HG03439 (cell line): ENCODE measurements around the gene RTN4RL1.

ENCODE experiments used
- ATAC-seq: cut with Tn5 transposase; IDR thresholded peaks from one replicate; pipeline ENCODE4 v1.9.1; 2021; ENCODE audit warnings: mild to moderate bottlenecking, moderate library complexity; ENCODE audit not compliant: unreplicated experiment

Gene RTN4RL1

GRCh38 chr17:1931844-1932579 lies 93.1 kb downstream of the RTN4RL1 start:
- no peak for ATAC-seq

- no peak for ATAC-seq
These were observed 94.8 kb downstream of the RTN4RL1 start for GRCh38 chr17:1930337-1930645.

DNA sequence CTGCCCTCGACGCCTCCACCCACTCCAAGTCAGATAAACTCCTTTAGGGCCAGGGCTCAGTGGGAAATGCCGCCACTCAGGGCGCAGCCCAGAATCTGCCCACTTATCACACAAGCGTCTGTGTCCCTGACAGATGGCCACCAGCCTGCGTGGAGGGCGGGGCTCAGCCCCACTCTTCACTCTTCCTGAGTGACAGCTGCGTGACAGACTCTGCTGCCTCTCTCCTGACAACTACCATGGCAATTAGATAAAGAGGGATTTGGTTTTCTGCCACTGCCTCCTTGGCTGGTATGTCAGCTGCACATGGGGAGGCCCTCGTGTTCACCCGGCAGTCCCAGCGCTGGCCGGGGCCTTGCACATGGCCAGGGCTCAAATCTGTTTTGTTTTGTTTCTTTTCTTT lies 96.2 kb downstream of the RTN4RL1 start:
- ATAC-seq: no peak

- no peak for ATAC-seq
These were observed 104.2 kb downstream of the RTN4RL1 start for GRCh38 chr17:1920948-1921351.

- ATAC-seq: no peak
These were observed 105.9 kb downstream of the RTN4RL1 start for GRCh38 chr17:1919201-1919600.

DNA sequence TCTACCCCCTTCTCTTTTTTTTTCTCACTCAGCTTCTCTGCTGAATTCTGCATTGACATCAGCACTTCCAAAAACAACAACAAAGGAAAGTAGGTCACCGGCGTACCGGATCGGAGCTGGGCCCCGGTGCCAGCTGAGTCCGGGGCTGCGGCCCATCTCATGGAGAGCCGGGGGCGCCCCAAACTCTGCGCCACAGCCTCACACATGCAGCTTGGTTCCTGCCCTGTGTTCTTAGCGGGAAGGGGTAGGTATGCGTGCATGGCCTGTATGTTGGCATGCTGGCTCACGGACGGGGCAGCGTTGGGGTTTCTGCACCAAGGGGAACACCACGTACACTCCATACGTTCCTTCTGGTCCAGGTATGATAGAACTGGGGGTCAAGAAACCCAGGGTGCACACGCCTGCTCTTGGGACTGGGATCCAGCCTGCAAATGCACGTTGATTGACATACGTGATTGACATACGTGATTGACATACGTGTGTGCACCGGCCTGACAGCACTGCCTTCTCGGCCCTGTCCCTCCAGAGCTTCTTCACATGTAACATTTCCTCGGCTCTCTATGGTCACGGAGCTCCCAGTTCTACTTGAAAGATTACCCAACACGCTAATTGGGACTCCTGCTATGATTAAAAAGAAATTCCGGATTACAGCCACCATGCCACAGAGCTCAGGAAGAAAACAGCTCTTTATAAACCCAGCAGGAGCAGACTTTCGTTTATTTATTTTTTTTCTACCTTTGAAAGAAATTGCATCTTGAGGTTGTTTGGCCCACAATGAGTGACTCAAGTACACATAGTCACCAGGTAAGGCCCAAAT lies 106.6 kb downstream of the RTN4RL1 start:
- no peak for ATAC-seq

- no peak for ATAC-seq
These were observed 108.0 kb downstream of the RTN4RL1 start for GRCh38 chr17:1916963-1917715.

GRCh38 chr17:1916316-1916715 lies 108.8 kb downstream of the RTN4RL1 start:
- ATAC-seq: no peak

DNA sequence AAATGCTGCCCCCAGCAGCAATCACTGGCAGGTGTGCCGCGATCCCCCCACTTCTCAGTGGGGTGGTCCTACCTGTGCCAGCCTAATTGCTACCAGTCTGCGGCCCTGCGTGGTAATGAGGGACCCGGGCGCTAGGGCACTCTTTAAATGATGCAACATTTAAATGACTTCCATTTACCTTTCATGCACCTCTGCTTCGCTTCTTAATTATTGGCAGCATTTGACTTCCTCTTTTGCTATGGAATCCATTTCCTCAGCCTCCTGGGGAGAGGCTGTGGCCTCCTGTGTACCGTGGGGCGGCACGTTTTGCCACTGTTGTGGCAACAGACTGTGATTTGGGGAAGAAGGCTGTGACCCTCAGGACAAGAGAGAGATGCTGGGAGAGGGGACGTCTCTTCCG lies 109.2 kb downstream of the RTN4RL1 start:
- ATAC-seq: no peak

DNA sequence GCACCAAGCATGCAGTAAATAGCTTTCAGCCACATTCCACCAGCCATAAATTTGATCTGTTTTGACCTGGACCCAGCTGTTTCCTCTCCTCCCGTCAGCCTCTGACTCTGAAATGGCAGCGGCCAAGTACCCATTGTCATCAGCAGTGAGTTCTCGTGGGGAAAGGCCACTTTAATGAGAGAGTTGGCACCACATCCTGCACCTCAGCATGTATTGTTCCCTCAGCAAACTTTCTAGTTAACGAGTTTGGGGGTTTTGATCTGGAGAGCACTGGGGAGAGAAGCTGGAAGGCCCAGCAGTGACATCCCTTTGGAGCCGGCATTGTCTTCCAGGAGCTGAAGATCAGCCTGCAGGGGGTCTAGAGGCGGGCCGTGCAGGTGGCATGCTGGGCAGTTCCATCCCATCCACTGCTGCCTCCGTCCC lies 110.5 kb downstream of the RTN4RL1 start:
- ATAC-seq: no peak

DNA sequence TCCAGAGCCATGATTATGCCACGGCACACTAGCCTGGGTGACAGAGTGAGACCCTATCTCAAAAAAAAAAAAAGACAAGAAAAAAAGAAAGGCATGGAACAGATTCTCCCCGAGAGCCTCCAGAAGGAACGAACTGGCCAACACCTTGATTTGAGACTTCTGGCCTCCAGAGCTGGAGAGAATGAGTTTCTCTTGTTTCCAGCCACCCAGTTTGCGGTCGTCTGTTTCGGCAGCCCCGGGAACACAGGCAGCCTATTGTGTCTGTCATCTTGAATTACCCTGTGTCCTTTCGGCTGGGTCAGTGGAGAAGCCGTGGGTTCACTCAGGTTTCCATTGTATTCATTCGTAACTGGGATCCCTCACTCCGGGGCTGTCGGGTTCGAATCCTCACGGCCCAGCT lies 111.4 kb downstream of the RTN4RL1 start:
- no peak for ATAC-seq

GRCh38 chr17:1912146-1912545 lies 113.0 kb downstream of the RTN4RL1 start:
- ATAC-seq: no peak

DNA sequence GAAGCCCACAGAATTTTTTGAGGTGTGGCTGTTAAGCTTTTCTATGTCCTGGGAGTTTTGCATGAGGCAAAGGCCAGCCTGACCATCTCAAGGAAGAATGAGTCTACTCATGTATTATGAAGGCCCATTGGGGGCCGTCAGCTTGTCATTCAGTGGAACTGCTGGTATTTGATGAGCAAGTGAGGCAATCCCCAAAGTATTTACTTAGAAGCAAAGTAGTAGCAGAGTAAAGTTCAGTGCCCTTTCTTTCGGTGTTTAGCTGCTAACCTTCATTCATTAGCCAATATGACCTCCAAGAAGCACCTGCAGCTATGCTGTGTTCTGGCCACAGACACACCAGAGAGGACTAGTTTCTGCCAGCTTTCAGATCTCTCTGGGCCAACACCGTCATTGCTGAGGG lies 115.1 kb downstream of the RTN4RL1 start:
- no peak for ATAC-seq

- no peak for ATAC-seq
These were observed 116.3 kb downstream of the RTN4RL1 start for GRCh38 chr17:1908699-1909309.

DNA sequence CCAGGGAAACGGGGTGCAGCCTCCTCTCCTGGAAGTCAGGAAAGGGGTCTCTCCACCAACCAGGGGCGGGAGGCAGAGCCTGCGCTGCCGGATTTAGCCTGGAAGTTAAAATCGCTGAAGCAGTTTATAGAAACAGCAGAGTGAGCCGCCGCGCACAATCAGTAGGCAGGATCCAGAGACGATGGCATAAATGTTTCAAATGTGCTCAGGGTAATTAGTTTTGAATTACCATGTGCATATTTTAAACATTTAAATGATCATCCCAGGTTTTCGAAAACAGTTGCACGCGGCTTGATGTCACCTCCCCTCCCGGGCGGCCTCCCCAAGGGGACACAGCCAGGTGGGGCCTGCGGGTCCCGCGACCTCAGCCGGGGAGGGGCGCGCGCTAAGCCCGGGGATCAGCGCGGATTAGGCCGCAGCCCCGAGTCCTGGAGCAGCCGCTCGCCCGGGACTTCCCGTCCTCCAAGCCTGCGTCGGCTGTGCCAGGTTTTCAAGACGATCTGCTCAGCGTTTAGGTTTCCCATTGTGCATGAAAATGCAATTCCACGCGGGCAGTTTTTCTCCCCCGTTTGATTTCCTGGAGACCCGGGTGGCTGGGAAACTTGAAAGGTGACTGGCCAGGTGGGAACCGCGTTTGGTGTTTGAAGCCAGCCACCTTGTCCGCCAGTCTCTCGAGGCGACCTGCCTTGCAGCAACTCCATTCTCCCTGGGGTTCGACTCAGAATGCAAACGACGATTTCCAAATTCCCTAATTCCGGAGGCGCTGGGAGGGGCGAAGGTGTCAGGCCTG lies 117.0 kb downstream of the RTN4RL1 start:
- ATAC-seq: no peak

GRCh38 chr17:1907216-1907631 lies 117.9 kb downstream of the RTN4RL1 start:
- no peak for ATAC-seq

DNA sequence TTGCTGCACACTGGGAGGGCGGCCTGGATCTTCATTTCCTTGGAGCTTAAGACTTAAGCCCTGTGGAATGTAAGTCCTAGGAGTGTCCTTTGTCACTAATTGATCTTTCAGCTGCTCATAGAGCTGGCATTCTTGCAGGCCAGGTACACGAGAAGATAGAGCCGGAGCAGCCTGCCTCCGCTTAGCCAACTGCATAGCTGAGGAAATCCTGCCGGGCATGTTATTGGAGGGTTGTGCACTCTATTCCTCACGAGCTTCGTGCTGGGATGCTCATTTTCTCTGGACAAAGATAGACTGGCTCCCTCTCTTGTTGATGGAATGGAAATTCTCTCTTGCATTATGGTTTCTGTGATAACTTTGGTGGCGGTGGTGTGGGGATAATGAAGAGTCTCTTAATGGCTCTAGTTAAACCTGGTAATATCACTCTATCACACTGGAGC lies 118.5 kb downstream of the RTN4RL1 start:
- ATAC-seq: no peak

- ATAC-seq: no peak
These were observed 119.8 kb downstream of the RTN4RL1 start for GRCh38 chr17:1905190-1905913.

GRCh38 chr17:1904273-1905182 lies 120.6 kb downstream of the RTN4RL1 start:
- no peak for ATAC-seq
